HG02588 (cell line): ENCODE data around the gene GCK.
A peak's percentile ranks its signal among the peaks of the same experiment; 100 is the strongest.

Experiments
- ATAC-seq: cut with Tn5 transposase; IDR thresholded peaks from one replicate; pipeline ENCODE4 v1.9.1; 2021; ENCODE audit warnings: mild to moderate bottlenecking, moderate library complexity; ENCODE audit not compliant: unreplicated experiment

GCK gene

DNA sequence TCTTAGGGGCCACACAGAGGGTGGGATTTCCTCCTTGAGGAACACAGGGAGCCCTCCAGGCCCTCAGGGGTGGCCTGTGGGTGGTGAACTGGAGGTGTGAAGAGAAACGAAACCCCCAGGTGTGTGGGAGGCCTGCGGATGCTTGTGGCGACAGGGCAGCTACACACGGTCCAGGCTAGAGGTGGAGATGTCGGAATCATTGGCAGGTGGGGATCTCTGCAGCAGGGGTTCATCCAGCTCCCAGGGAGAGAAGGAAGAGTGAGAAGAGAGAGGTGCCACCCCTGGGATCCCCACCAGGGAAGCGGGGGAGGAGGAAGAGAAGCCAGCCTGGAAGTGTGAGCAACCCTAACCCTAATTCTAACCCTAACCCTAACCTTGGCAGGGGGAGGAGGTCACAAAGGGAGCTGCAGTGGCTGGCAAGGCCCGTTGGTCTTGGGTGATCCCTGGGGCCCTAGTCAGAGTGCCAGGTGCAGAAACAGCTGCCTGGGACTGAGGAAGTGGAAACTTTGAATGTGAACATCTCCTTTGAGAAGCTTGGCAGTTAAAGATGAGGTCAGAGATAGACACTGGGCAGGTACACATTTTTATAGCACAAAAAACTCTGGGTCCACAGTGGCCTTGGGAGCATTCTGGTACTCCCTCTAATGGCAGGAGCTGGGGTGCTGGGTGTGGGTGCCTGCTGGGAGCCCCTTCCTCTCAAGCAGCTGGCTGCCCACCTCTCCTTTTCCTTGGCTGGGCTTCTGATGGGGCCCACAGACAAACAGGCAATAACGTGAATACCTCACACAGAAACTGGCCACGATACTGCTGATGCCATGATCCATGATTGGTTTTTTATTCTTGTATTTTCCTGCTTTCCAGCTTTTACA lies 91.9 kb downstream of the GCK start:
- ATAC-seq: peak; percentile 62

DNA sequence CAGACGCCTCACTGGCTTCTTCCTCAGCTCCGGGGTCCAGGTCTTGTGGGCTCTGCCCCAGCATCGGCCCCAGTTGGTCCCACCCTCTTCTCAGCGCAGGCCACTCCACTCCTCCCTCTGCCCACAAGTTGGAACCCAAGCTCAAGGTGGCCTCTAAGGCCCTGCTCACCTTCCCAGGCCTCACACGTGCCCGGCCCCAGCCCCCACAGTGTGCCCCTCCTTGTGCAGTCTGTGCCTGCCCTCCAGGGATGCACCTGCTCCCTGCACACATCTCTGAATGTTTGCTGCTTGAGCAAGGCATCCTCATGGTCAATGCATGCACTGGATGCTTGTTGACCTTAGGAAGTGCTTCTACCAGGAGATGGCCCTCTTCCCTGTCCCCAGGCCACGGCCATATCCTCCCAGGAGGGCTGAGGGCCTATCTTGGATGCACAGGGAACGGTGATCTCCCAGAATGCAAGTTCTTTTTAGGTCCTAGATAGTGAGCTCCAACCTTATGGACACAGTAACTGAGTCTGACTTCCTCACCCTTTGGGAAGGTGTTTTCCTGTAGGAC lies 92.8 kb downstream of the GCK start:
- ATAC-seq: no peak

DNA sequence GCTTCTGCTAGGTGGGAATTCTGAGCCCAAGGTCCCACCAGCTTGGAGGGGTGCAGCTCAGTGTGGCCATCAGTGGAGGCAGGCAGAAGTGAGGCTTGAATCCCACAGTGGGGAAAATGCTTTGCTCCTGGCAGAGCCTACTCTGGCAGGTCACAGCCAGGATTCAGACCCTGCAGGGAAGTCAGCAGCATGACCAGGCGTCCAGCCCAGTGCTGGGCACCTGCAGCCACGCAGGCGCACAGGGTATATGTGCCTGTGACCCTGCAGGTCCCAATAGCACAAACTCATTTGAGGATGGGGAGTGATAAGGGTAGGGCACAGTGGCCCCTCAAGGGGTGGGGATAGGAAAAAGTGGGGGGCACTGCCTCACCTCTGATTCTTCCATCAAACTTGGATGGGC lies 93.5 kb downstream of the GCK start:
- no peak for ATAC-seq

DNA sequence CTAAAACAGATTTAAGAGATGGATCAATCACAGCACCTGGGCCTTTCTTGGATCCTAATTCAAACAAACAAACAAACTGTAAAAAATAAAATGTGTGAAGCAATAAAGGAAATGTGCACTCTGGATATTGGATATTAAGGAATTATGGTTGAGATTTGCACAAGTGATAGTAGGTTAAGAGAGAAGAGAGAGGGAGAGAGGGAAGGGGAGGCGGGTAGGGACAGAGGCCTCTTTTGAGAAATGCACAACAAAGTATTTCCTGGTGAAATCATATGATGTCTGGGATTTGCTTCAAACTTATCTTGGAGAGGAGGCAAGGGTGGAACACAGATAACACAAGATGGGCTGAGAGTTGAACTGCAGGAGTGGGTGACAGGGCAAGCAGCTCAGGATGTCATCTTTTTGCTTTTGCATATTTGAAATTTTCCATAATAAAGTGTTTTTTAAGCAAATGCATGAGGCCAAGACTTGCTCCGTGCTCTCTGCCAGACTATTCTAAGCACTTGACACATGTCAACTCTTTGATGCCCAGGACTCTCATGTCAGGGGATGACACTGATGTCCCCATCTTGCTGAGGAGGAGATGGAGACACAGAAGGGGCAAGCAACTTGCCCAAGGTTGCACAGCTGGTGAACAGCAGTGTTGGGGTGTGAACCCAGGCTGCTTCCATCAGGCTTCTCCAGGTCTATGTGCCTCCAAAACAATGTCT lies 94.2 kb downstream of the GCK start:
- no peak for ATAC-seq

DNA sequence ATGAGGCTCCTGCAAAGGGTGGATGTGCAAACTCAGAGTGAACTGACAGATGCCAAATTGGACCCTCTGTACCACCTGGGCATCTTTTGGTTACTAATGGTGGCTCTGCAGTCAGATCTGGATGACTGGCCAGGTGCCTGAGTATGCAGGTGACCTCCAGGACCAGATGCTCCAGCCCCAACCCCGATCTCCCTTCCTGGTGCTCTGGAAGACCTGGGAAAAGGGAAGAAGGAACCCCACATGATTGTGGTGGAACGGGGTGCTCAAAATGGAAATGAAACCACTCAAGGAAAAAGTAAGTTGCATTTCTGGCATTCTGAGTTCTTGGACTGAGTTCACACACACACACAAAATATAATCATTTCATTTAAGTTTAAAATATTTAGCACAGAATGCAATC lies 94.9 kb downstream of the GCK start:
- no peak for ATAC-seq
